GM18520 (cell line): Measurements from ENCODE around the gene CCDC54.
"Not testable (repeated sequence)": the region's sequence is repeated elsewhere in the genome, so short reads cannot be mapped to it uniquely, and the experiment has no call there.

Experiments
- ATAC-seq: cut with Tn5 transposase; IDR thresholded peaks from one replicate; pipeline ENCODE4 v1.9.1; 2021; ENCODE audit not compliant: unreplicated experiment

The CCDC54 gene

GRCh38 chr3:107377151-107377550, at the start of gene CCDC54:
Gene CCDC54 (plus strand): TSS chr3:107377439. CDS start chr3:107377588, 149 bp downstream.
- no peak for ATAC-seq

DNA sequence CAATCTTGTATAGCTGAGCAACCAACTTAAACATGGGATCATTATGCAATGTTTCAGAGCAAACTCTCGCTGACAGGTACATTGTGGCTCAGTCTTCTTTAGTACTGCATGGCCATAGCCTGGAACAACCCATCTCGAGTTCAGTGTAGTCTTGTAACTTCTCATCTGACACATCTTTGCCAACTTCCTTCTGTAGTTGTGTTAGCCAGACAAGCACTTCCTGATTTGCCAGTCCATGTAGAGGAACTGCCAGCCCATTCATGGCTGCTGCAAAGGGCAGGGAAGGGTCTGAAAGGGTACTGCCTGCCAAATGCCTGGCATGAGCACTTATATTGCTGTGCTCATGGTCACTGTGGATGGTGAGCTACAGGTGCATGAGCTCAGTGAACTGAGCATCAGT, 49.2 kb upstream of the CCDC54 start:
- no peak for ATAC-seq

DNA sequence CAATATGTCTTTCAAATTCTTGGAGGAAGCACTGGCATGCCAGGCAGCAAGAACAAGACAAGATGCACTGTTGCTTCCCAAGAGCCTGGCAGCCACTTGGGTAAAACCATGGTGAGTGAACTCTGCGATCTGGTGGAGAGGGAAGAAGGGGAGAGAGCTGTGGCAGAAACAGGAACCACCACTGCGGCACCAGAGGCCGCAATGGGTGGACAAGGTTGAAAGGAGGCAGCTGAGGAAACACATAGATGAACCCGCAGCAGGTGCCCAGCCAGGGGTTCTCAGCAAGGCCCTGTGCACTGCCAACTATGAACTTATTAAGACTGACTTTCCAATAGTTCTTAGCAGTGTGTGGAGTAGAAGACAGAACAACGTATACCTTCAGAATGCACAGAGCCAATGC, 48.2 kb upstream of the CCDC54 start:
- ATAC-seq: no peak

GRCh38 chr3:107339690-107340089, 37.5 kb upstream of the CCDC54 start:
- not testable (repeated sequence) for ATAC-seq

GRCh38 chr3:107344722-107345121, 32.5 kb upstream of the CCDC54 start:
- no peak for ATAC-seq

DNA sequence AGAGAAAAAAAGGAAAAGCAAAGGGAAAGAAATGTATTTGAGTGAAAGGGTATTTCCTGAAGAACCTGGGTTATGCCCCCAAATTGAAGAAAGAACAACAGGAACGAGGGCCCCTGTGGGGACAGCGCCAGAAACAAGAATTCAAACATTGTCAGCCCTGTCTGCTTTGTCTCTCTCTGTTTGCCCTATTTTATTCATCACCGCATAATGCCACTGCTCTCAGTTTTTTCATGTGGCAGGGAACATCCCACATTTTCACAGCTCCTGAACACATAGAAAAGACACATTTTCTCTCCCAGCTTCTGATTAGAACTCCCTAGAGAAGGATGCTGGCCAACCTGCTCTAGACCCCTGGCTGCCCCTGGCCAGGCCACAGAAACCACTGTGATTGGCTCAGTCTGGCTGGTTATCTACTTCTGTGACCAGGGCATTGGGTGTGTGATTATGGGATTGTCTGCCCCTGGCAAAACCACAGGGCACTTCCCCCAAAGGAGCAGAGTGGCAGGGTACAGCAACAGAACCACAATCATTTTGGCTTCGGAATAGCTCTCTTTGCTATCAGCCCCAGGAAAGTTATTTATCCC, 31.3 kb upstream of the CCDC54 start:
- ATAC-seq: no peak

- no peak for ATAC-seq
Measured at GRCh38 chr3:107346564-107346963, 30.7 kb upstream of the CCDC54 start.

DNA sequence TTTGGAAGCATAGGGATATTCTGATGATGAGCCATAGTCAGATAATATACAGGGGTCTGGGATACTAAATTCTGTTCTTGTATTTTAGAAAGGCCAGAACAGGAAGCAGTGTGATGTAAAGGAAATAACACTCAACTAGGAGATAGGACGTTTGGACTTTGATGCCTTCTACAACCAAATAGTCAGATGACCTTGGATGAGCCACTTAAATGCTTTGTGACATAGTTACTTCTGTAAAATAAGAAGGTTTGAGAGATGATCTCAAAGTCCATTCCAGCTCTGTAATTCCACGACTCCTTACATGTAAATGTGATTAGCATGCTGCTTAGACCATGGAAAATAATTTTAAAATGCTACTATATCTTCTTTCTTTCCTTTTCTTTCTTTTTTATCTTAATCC, 29.5 kb upstream of the CCDC54 start:
- ATAC-seq: no peak

GRCh38 chr3:107356706-107357105, 20.5 kb upstream of the CCDC54 start:
- no peak for ATAC-seq

DNA sequence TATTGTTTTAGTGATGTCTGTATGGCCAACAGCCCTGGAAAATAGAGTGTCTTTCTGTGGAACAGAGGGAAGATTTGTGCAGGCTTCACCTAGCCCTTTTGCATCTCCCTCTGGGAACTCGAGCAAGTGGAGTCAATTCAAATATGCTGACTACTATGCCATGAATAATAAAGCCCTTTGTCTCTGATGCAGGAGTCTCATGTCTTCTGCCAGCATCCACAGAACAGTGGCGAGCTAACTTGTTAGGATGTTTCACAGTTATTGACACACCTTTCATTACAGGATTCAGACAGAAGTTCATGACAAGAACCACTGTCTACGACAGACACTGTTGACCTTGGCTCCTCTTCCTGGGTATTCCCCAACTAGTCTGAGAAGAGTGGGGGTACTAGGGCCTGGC, 15.6 kb upstream of the CCDC54 start:
- ATAC-seq: no peak

DNA sequence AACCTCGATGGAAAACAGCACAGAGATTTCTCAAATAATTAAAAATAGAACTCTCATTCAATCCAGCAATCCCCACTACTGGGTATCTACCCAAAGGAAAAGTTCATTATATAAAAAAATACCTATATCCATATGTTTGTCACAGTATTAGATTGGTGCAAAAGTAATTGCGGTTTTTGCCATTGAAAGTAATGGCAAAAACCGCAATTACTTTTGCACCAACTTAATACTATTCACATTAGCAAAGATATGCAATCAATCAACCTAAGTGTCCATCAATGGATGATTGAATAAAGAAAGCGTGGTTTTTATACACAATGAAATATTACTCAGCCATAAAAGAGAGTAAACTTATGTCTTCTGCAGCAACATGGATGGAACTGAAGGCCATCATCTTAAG, 12.2 kb upstream of the CCDC54 start:
- no peak for ATAC-seq

DNA sequence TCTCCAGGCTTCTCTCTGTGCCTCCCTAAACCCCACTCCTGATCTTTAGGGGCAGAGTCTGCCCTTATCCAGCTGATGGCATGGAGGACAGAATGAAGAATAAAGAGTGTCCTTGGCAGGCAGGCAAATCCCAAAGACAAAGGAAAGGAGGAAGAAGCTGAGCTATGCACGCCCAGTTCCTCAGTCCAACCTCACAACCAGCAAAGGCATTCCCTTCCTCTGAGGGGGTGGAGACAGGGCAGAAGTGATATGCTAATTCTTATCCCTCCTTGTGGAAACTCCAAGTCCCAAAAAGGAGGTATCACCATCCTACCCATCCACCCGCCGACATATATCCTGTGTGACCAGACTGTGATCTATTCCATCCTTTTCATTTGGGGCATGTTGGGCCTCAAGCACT, 10.5 kb upstream of the CCDC54 start:
- ATAC-seq: no peak

DNA sequence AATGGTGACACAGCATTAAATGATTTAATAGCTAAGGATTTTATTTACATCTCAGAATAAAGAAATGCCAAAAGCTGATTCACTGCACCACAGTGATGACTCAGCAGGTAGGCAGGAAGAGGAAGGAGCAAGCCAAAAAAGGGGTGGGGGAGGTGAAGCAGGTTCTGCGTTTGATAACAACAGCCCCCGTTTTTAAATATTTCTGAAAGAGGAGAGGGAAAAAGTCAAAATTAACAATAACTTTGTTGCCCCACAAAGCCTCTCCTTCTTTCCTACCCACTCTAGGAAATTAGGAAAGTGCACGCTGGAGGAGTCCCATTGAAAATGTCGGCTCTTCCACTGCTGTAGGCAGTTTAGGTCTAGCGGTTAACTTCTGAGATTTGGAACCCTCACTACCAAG, 9.9 kb upstream of the CCDC54 start:
- ATAC-seq: no peak

- ATAC-seq: no peak
Measured at GRCh38 chr3:107368654-107369398, 8.4 kb upstream of the CCDC54 start.

DNA sequence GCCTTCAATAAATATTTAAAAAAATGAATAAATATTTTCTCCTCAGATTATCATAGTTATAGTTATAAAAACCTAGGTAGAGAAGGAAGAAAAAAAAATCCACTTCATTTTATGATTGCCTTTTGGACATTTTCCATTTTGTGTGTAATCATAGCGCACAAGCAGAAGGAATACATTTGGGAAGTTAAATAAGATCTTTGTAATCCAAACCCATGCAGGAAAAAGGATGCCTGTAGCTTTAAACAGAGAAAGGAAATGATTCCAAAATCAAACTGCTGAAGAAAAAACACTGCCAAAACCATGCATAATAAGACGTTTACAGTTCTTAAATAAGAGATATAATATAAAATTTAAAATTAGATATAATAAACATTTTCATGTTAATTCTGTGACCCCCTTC, 7.4 kb upstream of the CCDC54 start:
- no peak for ATAC-seq

- ATAC-seq: no peak
Measured at GRCh38 chr3:107370907-107371306, 6.3 kb upstream of the CCDC54 start.

- no peak for ATAC-seq
Measured at GRCh38 chr3:107372506-107372905, 4.7 kb upstream of the CCDC54 start.

GRCh38 chr3:107373896-107374295, 3.3 kb upstream of the CCDC54 start:
- no peak for ATAC-seq

- no peak for ATAC-seq
Measured at GRCh38 chr3:107375682-107376081, 1.6 kb upstream of the CCDC54 start.

DNA sequence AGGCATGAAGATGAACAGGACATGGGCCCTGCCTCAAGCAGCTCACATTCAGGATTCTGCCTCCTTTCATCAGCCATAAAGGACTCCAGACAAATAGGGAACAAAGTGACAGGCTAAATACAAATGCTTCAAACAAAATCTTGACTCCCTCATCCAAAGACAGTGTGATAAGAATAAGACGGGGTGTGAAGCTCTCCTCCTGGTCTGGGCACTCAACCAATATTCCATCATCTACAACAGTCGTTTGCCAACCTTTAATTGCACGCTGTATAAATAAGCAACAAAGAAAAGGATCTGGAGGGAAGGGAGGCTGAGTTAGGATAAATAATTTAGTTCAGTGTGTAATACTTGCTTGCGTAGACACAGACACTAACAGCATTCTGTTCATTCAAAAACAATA, 5.4 kb downstream of the CCDC54 start:
- ATAC-seq: no peak

DNA sequence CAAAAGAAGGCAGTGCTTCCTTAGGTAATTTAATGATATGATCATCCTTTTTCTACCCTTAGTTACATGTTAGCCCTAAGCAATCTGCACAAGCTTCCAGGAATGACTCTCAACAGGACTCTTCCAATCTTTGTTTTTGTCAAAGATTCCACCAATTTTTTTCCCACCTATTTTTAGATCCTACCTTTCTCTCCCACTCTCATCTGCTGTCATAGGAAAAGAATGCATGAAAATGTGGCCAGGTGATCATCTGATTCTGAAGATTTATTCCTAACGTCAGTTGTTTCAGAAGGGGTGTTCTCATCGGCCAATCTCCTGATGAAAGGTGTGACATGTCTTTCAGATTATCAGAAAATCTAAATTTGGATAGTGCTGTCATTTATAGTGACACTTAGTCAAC, 7.2 kb downstream of the CCDC54 start:
- ATAC-seq: no peak

- ATAC-seq: no peak
Measured at GRCh38 chr3:107384907-107385306, 7.7 kb downstream of the CCDC54 start.

- ATAC-seq: no peak
Measured at GRCh38 chr3:107387555-107387954, 10.3 kb downstream of the CCDC54 start.
